GM21723 (cell line): ENCODE results near the gene PDE6B.
"Not testable (repeated sequence)": the region's sequence is repeated elsewhere in the genome, so short reads cannot be mapped to it uniquely, and the experiment has no call there.

Source experiments
- ATAC-seq: cut with Tn5 transposase; IDR thresholded peaks from one replicate; pipeline ENCODE4 v1.9.1; 2021; ENCODE audit warnings: mild to moderate bottlenecking, moderate library complexity; ENCODE audit not compliant: unreplicated experiment

The PDE6B gene

GRCh38 chr4:635066-635835, 9.9 kb downstream of the PDE6B start:
- ATAC-seq: not testable (repeated sequence)

- no peak for ATAC-seq
Observed at GRCh38 chr4:635851-636627, 10.7 kb downstream of the PDE6B start.

GRCh38 chr4:636628-637159, 11.3 kb downstream of the PDE6B start:
- ATAC-seq: no peak

- no peak for ATAC-seq
Observed at GRCh38 chr4:637536-638280, 12.3 kb downstream of the PDE6B start.

- ATAC-seq: not testable (repeated sequence)
Observed at GRCh38 chr4:642366-642765, 17.0 kb downstream of the PDE6B start.

GRCh38 chr4:646460-646859, 21.1 kb downstream of the PDE6B start:
- ATAC-seq: no peak

- no peak for ATAC-seq
Observed at GRCh38 chr4:647481-647880, 22.1 kb downstream of the PDE6B start.

- no peak for ATAC-seq
Observed at GRCh38 chr4:648579-649292, 23.4 kb downstream of the PDE6B start.

- no peak for ATAC-seq
Observed at GRCh38 chr4:649293-649625, 23.9 kb downstream of the PDE6B start.

- no peak for ATAC-seq
Observed at GRCh38 chr4:649751-650310, 24.5 kb downstream of the PDE6B start.

- no peak for ATAC-seq
Observed at GRCh38 chr4:650461-650860, 25.1 kb downstream of the PDE6B start.

GRCh38 chr4:650951-651883, 25.8 kb downstream of the PDE6B start:
- no peak for ATAC-seq

- ATAC-seq: no peak
Observed at GRCh38 chr4:651884-652642, 26.7 kb downstream of the PDE6B start.

- ATAC-seq: no peak
Observed at GRCh38 chr4:653080-653821, 27.9 kb downstream of the PDE6B start.

GRCh38 chr4:653831-654502, 28.6 kb downstream of the PDE6B start:
- no peak for ATAC-seq

GRCh38 chr4:654503-654845, 29.1 kb downstream of the PDE6B start:
- no peak for ATAC-seq

GRCh38 chr4:654871-655463, 29.6 kb downstream of the PDE6B start:
- no peak for ATAC-seq
